ENCODE results near the gene ENO1. TPM values are rescaled to one million over a fixed set of nuclear protein-coding genes. Genes with fewer than 3 reads are reported as not detected.

The ENO1 gene
- total and polyA plus RNA-seq, 2 experiments from 2014 or later: 910 to 1,831 TPM

GRCh38 chr1:8876087-8876486 lies 2.4 kb downstream of the ENO1 start (continued):
- TF ChIP-seq, protein P1, sequence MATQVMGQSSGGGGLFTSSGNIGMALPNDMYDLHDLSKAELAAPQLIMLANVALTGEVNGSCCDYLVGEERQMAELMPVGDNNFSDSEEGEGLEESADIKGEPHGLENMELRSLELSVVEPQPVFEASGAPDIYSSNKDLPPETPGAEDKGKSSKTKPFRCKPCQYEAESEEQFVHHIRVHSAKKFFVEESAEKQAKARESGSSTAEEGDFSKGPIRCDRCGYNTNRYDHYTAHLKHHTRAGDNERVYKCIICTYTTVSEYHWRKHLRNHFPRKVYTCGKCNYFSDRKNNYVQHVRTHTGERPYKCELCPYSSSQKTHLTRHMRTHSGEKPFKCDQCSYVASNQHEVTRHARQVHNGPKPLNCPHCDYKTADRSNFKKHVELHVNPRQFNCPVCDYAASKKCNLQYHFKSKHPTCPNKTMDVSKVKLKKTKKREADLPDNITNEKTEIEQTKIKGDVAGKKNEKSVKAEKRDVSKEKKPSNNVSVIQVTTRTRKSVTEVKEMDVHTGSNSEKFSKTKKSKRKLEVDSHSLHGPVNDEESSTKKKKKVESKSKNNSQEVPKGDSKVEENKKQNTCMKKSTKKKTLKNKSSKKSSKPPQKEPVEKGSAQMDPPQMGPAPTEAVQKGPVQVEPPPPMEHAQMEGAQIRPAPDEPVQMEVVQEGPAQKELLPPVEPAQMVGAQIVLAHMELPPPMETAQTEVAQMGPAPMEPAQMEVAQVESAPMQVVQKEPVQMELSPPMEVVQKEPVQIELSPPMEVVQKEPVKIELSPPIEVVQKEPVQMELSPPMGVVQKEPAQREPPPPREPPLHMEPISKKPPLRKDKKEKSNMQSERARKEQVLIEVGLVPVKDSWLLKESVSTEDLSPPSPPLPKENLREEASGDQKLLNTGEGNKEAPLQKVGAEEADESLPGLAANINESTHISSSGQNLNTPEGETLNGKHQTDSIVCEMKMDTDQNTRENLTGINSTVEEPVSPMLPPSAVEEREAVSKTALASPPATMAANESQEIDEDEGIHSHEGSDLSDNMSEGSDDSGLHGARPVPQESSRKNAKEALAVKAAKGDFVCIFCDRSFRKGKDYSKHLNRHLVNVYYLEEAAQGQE (IDR thresholded peaks at IDR 0.05; ENCODE audit: unreplicated experiment): no peak
- no peak for TF ChIP-seq NANOG (IDR thresholded peaks at IDR 0.05; ENCODE audit: borderline replicate concordance)

DNA sequence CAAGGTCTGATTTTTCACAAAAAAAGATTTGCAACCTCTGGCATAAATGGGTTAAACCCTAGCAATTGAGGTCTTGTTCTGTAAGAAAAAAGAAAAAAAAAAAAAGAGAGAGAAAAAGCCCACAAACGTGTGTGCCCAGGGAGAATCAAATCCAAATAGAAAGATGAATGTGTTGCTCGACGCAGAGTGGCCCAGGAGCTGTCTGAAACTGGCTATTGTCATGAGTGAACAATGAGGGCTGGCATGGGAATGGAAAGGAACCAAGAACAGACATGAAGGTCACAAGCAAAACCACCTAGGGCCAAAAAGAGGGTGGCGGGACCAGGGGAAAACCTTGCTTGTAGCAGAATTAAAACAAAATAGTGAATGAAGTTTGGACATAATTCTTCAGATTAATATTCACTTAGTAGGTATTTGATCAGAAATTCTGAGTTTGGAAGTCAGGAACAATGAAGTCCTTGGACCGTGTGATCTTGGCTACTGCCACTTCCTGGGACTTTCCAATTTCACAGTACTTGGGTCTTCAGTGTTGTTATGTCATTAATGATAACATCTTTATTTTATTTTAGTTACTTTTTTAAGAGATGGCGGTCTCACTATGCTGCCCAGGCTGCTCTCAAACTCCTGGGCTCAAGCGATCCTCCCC lies 3.1 kb downstream of the ENO1 start:
- peak overlapping the region; percentile 96 for H3K4me3 ChIP-seq
- TF ChIP-seq, protein P2, sequence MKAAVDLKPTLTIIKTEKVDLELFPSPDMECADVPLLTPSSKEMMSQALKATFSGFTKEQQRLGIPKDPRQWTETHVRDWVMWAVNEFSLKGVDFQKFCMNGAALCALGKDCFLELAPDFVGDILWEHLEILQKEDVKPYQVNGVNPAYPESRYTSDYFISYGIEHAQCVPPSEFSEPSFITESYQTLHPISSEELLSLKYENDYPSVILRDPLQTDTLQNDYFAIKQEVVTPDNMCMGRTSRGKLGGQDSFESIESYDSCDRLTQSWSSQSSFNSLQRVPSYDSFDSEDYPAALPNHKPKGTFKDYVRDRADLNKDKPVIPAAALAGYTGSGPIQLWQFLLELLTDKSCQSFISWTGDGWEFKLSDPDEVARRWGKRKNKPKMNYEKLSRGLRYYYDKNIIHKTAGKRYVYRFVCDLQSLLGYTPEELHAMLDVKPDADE (IDR thresholded peaks at IDR 0.05): no peak
- TF ChIP-seq JUNB (IDR thresholded peaks at IDR 0.05; ENCODE audit: unreplicated experiment) (no peak), EZH2 (IDR thresholded peaks at IDR 0.05; ENCODE audit: low read depth, unreplicated experiment) (no peak), STAT1 (IDR thresholded peaks at IDR 0.05; ENCODE audit: unreplicated experiment) (no peak), CTCF (conservative IDR thresholded peaks at IDR 0.05; ENCODE audit: low read depth in 2 of 2) (no peak), ZNF331 (CRISPR knock-in tag; IDR thresholded peaks at IDR 0.05; ENCODE audit: low read depth) (no peak), POLR2AphosphoS5 (IDR thresholded peaks at IDR 0.05; ENCODE audit: low read depth) (no peak), CREB1 (CRISPR knock-in tag; IDR thresholded peaks at IDR 0.05; ENCODE audit: low read depth) (no peak)
- TF ChIP-seq, protein P1 (IDR thresholded peaks at IDR 0.05; ENCODE audit: unreplicated experiment): no peak

More for the DNA sequence above, 3.1 kb downstream of the ENO1 start:
- Mint-ChIP-seq H3K27me3 (ENCODE audit: insufficient read depth, low read depth, poor library complexity) (peaks cover 28% of the 10 kb centered on the region), H3K4me3 (peak overlapping the region; percentile 95), H3K4me1 (peaks cover 68% of the 10 kb centered on the region), H3K9me3 (peaks cover 4% of the 10 kb centered on the region), H3K27ac (peak overlapping the region; percentile 73), H3K36me3 (ENCODE audit: low read depth) (peaks cover 84% of the 10 kb centered on the region)
- H3K27me3 ChIP-seq (ENCODE audit: insufficient read depth): no peaks in the 10 kb centered on the region
- peaks cover 82% of the 10 kb centered on the region for H3K79me2 ChIP-seq (replicated peaks; ENCODE audit: insufficient read depth)
- no peak for DNase-seq (ENCODE audit: low spot score)
- peaks cover 57% of the 10 kb centered on the region for H3F3A ChIP-seq (replicated peaks; ENCODE audit: low read depth)
- H3K4me2 ChIP-seq: peak overlapping the region; percentile 93
- H3K27ac ChIP-seq (ENCODE audit: low read depth): peak overlapping the region; percentile 94
- H3K9me2 ChIP-seq (ENCODE audit: insufficient read depth): no peaks in the 10 kb centered on the region
- no peak overlapping the region for H2AFZ ChIP-seq
- peaks cover 57% of the 10 kb centered on the region for H3K36me3 ChIP-seq (ENCODE audit: insufficient read depth)
- peaks cover 54% of the 10 kb centered on the region for H4K20me1 ChIP-seq (replicated peaks; ENCODE audit: insufficient read depth)
- ATAC-seq: no peak
- H3K4me1 ChIP-seq (ENCODE audit: insufficient read depth): peaks cover 54% of the 10 kb centered on the region
